A172 (cell line): Measurements from ENCODE around the gene KIAA2012. TPM values are rescaled to one million over a fixed set of nuclear protein-coding genes. Genes with fewer than 3 reads are reported as not detected.

ENCODE experiments used
- DNase-seq: peaks from one replicate; pipeline ENCODE4 v3.0.0-alpha.2; 2015; ENCODE audit warnings: low spot score
- total RNA-seq: library from RNA; depleted of rRNA; stranded (reverse); fragments of >200 nt; shearing (Covaris generic); gene quantifications from 2 replicates; pipeline ENCODE4 v1.2.3, GENCODE V29; 2014

KIAA2012 gene
- total RNA-seq, 1 experiment from 2014 or later: not detected

DNA sequence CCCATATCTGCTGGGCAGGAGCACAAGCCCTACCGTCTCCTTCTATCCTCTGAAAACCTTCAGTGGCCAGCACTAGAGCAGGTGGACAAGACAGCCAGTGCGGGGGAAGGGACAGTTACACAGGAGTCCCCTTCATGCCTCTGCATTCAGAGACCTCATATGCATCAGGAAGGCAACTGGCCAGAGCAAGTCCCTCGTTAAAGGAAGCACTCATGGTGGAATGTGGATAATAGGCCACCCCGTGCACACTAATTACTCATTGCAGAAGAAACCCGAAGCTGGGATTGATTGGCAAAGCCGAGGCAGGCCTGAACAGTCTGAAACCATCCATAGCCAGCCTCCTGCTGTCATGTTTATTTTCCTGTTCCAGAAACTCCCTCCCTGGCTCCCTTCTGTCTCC is 11.2 kb downstream of the KIAA2012 start:
- DNase-seq: no peak

DNA sequence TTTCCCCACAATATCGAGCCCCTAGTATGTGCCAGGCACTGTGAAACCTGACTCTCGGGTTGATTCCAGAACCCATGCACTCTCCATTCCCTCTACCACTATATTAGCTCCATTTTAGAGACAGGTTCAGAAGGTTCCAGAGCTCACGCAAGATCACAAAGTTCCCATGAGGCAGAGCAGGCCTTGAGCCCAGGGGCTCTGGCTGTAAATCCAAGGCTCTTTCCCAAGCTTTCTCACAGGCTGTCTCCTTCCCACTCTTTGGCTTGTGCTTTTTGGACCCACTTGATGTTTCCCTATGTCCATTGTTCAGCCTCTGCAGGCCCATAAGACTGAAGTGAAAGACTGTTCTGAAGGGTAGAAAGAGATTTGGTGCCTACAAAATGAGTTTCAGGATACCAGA is 15.7 kb downstream of the KIAA2012 start:
- DNase-seq: no peak

DNA sequence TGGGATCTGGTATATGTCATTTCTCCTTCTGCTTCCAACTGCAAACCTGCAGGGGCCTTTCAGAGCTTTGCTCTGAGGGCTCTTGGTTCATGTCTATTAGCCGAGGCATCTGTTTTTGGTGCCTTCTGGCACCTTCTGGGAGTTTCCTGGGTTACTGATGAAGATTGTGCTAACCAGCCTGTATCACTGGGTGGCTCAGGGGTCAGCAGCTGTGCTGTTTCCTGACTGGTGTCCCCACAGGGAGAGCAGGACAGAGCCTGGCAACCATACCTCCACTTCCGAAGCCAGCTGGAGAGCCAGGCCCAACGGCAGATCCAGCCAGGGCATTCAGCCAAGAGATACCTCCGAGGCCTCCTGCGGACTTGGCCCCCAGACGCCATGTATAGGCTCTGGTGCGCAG is 17.5 kb downstream of the KIAA2012 start:
- DNase-seq: no peak

DNA sequence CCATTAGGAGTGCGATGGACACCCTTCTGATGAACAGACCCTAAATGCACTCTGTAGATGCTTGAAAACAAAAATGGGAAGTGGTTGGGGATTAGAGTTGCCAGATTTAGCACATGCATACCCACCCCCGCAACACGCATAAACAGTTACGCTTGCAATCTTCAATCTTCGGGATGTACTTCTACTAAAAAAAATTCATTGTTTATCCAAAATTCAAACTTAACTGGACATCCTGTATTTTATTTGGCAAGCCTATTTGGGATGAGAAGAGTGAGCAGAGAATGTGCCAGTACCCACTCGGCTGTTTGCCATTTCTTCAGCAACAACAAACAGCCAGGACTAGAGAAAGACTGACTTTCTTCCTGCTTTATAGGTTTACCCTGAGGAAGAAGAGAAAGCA is 18.4 kb downstream of the KIAA2012 start:
- DNase-seq: no peak

- no peak for DNase-seq
Observed at GRCh38 chr2:202094426-202094986, 21.5 kb downstream of the KIAA2012 start.

- no peak for DNase-seq
Observed at GRCh38 chr2:202095235-202095634, 22.2 kb downstream of the KIAA2012 start.

DNA sequence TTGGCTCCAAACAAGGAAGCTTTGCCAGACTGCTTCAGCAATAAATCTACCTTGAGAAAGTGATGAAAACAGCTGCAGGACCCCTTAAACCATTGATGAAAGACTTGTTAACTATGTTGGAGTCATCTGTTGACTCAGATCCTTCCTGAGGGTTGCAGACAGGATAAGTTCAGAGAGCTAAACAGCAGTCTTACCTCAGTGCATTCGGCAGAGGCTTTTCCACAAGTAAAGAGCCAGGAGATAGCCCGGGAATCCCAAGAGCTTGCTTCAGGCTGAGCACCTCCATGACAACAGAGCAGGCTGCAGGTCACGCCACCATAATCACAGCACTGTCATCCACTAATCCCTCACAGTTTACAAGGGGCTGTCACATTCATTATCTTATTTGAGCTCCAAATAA is 23.7 kb downstream of the KIAA2012 start:
- no peak for DNase-seq

- no peak for DNase-seq
Observed at GRCh38 chr2:202098291-202098690, 25.2 kb downstream of the KIAA2012 start.

DNA sequence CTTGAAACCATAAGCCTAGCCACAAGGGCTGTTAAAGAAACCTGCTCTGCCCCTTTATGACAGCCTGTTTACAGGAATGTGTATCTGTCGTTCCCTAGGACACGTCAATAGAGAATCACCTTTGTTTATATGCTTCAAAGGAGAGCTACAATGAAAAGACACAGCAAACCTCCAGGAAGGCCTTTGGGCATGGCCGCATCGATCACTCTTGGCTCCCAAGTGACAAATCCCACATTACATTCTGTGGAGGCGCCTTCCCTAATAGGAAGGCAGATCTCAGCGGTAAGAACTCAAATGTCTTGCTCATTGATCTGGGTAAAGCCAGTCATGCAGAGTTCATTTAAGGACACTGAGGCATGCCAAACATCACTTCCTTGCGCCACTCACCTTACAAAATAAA is 26.5 kb downstream of the KIAA2012 start:
- DNase-seq: no peak

- no peak for DNase-seq
Observed at GRCh38 chr2:202100176-202100575, 27.1 kb downstream of the KIAA2012 start.

- no peak for DNase-seq
Observed at GRCh38 chr2:202101026-202101579, 28.0 kb downstream of the KIAA2012 start.

- no peak for DNase-seq
Observed at GRCh38 chr2:202102425-202103000, 29.5 kb downstream of the KIAA2012 start.

DNA sequence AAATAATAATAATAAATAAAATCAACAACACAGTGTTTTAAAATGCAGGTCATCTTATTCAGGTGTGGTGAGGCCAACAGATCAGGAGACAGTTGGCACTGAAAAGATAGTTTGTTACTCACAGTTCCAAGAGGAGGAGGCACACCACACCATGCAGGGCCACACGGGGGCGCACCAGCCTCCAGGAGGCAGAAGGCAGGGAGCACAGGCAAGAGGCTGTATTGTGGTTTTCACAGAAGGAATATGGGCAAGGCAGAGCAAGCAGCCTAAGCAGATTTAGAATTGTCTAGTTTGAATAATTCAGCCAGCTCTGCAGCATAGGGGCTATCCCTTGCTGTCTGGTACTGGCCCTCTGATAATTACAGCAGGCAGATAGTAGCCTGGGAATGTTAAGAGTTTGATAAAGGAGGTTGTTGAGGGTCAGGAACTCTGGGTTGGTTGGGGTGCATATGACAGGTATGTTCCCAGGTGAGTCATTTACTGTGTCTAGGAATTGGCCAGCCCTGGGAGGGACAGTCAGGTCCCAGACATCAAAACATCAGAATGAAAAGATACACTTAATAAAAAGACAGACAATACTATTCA is 31.3 kb downstream of the KIAA2012 start:
- peak; percentile 52 for DNase-seq

DNA sequence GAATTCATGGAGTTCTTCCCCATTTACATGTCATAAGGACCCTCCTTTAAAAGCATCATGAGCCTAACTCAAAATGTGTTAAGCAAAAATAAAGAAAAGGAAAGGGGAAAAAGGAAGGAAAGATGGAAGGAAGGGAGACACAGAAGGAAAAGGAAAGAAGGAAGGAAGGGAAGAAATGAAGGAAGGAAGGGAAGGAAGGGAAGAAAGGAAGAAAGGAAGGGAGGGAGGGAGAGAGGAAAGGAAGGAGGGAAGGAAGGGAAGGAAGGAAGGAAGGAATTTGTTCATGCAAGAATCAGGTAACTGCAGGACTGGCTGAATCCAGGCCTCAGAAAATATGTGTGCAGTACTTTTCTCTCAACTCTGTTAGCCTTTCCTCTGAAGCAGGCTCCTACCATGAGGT is 32.0 kb downstream of the KIAA2012 start:
- DNase-seq: no peak

DNA sequence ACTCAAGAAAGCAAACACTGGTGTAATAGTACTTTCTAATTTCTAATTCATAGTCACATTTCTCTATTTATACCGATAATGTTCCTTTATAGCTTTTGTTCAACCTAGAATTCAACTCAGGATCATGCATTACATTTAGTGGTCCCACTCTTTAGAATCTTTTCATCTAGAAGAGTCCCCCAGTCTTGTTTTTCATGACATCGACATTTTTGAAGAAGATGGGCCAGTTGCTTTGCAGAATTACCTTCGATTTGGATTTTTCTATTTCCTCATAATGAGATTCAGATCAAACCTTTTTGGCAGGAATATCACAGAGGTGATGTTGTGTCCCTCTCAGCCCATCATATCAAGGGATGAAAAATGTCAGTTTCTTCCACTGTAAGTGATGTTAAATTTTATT is 35.3 kb downstream of the KIAA2012 start:
- no peak for DNase-seq

DNA sequence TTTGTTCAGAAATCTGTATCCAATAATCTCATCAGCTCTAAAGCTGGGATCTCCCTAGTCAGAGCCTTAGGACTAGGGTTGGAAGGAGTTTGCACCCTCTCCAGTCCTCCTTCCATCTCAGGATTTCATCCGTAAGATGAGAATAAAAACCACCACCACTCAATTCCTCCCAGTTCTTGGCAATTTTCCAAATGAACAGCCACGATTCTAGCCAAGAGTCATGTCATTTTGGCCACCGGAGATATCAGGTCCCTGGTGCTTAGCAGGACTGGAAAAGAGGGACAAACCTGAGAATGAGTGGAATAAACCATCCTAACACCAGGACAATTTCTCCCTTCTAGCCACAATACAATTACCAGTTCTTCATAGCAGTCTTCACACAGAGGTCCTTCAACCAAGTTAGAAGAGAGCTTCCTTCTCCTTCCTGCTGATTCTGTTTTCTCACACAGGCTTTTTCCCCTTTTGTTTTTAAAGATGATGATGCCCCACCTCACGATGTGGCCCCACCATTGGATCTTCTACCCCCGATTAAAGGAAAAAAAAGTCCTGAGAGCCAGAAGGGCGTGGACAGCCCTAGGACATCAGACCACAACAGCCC is 36.2 kb downstream of the KIAA2012 start:
- no peak for DNase-seq

GRCh38 chr2:202109737-202110184 is 36.7 kb downstream of the KIAA2012 start:
- DNase-seq: no peak

- no peak for DNase-seq
Observed at GRCh38 chr2:202110491-202110890, 37.4 kb downstream of the KIAA2012 start.

- no peak for DNase-seq
Observed at GRCh38 chr2:202112041-202112440, 39.0 kb downstream of the KIAA2012 start.

GRCh38 chr2:202113571-202114142 is 40.6 kb downstream of the KIAA2012 start:
- no peak for DNase-seq

DNA sequence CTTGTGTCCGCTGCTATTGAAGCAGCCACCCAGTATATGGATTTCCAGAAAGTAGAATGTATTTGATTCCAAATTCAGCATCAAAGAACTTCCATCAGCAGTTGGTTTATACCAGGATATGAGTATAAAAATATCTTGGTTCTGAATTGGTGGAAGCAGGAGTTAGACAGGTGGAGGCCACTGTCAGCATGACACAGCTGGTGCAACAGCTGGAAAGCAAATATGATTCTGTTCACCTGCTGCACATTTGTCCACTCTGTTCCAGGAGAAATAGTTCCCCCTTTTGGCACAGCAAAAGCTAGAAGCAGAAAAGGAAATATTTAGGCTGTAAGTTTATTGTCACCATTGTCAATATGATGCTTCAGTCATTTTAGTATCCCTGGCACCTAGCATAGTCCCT is 41.2 kb downstream of the KIAA2012 start:
- DNase-seq: no peak

DNA sequence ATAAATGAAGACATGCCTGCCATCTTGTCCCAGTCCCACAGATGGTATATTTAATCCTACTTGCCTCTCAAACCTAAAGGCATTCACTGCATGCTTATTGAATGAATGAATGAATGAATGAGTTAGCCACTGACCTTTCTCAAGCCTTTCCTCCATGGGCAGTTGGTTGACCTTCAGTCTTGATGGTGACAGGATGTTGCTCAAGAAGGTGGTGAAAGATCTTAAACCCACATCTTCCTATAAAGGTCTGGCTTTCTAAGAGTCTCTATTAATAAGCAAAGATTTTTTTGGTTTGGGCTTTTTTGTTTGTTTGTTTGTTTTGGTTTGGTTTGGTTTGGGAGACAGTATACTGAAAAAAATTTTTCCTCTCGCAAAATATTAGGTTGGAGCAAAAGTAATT is 41.7 kb downstream of the KIAA2012 start:
- no peak for DNase-seq
